ENCODE results near the gene TBC1D2. TPM values are rescaled to one million over a fixed set of nuclear protein-coding genes. Genes with fewer than 3 reads are reported as not detected.
A peak's percentile ranks its signal among the peaks of the same experiment; 100 is the strongest.

TBC1D2 gene
- total RNA-seq, 1 donor, result 26.9 TPM

DNA sequence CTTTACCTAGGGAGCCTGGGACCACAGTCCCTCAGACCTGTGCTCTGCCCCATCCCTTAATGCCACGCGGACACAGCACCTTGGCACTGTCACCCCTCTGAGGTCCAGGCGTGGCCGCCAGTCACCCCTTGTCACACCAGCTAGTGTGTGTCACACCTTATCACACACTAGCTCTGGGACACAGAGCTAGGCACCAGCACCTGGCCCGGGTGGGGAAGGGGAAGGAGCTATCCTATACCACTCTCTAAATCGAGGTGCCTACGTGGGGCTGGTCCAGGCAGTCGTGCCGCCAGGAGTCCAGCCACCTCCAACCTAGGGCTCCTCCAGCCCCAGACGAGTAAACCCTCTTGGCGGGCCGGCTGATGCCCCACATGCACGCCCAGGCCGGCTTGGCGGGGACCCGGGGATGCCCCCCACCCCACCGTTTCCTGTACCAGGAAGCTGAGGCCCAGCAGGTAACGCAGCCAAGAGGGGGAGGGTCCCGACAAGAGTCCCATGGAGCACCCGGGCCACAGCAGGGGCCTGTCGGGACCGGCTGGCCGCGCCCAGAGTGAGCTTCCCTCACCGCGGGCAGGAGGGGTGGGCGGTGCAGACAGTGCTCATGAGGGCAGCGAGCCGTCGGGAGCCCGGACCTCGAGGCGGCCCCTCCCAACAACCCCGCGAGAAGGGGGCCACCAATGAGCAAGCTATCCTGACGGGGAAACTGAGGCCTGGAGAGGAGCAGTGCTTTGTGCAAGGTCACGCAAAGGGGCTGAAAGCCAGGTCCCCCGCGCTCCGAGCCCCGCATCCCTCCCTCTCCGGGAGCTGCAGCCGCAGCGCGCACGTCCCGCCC, 63.6 kb downstream of the TBC1D2 start:
- DNase-seq (ENCODE audit: low read depth in 2 of 3, low spot score in 2 of 3), result peak in 2 of 3 donors; percentile 28 to 36

DNA sequence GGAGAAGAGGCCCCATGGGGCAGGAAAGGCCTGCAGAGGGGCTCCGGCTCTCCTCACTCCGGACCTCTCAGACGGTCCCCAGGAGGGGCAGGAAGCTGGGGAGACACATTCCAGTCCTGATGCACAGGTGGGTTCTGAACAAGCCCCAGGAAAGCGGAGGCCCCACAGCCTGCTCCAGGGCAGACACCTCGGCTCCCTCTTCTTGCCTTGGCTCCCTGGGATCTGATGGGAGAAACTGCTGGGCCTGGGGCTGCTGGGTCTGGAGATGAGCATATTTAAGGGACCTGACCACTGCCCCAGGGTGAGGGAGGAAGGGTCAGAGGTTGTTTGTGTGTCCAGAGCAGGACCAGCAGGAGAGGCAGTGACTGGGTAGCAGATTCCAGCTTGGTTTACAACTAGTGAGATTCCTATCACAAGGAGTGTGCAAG, 64.3 kb downstream of the TBC1D2 start:
- DNase-seq (ENCODE audit: low read depth in 2 of 3, low spot score in 2 of 3), result no peak

DNA sequence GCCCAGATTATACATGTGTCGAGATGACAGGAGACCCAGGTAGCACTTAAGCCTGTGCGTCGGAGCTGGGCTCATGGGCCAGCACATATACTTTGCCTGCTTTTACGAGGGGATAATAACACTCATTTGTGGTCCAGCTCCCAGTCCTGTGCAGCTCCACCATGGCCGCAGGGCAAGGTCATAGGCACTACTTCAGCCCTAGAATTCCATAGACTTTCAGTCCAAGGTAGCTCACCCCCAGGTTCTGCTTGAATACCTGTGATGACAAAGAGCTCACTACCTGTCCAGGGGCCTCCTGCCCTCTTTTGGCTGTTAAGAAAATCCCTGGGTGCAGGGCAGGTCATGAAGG, 64.7 kb downstream of the TBC1D2 start:
- no peak for DNase-seq (ENCODE audit: low read depth in 2 of 3, low spot score in 2 of 3)

DNA sequence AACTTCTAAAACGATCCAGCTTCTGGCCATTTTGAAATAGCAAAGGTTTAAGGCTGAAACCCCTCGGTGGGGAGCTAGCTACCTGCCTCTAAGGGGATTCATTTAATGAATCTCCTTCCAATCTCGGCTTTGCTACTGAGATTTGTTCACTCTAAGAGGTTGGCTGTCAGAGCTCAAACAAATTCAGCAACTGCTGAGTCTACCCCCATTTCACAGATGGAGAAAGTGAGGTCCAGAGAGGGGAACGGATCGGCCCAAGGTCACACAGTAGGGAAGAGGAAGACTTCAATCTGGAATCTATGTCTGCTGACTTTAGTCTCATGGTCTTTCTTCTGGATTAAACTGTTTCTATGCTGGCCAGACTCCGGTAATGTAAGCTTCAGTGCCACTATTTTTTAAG, 66.0 kb downstream of the TBC1D2 start:
- DNase-seq (ENCODE audit: low read depth in 2 of 3, low spot score in 2 of 3), result no peak

DNA sequence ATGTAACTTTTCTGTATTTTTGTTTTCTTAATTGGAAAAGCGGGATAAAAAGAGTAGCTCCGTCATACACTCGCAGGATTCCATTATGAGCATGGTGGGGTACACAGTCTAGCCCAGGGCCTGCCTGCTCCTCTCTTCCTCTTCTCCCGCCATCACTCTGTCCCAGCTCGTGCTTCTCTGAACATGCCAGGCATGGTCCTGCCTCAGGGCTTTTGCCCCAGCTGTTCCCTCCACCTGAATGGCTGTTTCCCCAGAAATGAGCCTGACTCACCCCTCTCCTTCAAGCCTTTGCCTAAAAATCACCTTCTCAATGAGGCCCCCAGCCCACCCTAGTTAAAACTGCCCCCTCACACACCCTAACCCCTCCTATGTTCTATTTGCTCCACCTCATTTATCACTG, 67.5 kb downstream of the TBC1D2 start:
- DNase-seq (ENCODE audit: low read depth in 2 of 3, low spot score in 2 of 3), result no peak

DNA sequence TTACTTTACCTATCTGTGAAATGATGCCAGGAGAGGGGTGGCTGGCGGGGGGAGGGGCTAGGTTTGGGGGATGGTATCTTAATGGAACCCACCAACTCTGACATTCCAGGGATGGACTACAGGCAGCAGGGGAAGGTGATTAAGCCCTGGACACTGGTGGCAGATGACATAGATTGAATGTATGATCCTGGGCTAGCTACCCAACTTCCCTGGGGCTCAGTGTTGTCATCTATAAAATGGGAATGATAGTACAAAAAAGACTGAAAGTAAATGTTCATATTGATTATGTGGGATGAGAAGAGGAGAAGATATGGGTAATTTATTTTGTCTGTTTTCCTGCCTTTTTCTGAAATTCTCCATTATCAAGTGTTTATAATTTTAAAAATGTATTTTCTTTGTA, 69.2 kb downstream of the TBC1D2 start:
- DNase-seq (ENCODE audit: low read depth in 2 of 3, low spot score in 2 of 3), result no peak

DNA sequence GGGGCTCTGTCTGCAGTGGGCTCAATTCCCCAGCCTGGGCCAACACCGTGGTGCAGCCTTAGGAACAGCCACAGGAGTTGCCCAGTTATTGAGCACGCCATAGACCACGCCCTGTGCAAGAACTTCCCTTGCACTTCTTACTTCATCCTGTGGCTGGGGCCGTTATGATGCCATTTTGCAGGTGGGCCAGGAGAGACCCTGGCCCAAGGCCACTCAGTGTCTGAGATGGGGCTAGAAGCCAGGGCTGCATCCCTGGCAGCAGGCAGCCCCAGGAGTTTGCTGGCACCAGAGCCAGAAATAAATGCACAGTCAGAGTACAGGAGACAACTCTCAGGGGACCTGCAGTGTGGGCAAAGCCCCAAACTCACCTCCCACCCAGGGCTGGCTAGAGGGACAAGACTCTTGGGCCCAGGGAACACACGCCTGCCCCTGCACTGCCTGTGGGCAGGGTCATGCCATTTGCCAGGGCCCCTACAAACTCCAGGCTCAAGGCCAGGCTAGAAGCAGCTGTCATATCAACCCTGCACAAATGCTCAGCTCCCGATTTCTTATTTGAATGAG, 69.8 kb downstream of the TBC1D2 start:
- no peak for DNase-seq (ENCODE audit: low read depth in 2 of 3, low spot score in 2 of 3)

DNA sequence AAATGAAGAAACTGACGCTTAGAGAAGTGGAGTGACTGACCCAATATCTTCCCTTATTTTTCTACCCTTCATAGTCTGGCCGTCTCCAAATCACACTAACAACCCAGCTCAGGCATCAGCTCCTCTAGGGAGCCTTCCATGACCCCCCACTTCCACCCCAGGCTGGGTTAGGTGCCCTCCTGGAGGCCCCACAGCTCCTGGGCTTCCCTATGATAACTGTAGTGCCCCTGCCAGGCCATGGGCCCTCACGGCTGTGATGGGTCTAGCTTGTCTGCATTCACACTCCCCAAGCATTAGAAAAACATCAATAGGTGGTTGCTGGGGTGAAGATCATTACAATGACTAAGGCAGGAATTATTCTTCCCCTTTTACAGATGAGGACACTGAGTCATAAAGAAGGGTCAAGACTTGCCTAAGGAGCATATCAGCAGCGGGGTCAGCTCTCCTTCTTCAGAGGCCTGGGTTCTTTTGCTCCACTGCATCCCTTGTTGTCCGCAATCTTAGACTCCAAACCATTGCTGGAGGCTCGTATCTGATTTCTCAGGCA, 70.4 kb downstream of the TBC1D2 start:
- DNase-seq (ENCODE audit: low read depth in 2 of 3, low spot score in 2 of 3), result no peak

DNA sequence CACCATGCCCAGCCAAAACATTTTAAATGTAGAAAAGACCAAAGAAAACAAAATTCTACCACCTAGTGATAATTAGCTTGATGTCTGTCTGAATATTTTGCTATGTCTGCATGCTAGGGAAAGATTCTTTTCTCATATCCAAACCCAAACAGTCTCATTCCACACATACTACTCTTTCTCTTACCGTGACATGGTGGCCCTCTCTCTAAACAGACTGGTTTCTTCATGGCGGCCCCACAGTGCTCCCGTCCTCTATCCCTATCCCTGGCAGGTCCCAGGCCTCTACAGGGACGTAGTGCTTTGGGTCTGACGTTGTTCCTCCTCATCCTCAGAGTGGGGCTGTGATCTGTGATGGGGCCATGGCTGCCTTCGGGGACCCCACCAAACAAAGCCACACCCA, 71.1 kb downstream of the TBC1D2 start:
- DNase-seq (ENCODE audit: low read depth in 2 of 3, low spot score in 2 of 3), result no peak

DNA sequence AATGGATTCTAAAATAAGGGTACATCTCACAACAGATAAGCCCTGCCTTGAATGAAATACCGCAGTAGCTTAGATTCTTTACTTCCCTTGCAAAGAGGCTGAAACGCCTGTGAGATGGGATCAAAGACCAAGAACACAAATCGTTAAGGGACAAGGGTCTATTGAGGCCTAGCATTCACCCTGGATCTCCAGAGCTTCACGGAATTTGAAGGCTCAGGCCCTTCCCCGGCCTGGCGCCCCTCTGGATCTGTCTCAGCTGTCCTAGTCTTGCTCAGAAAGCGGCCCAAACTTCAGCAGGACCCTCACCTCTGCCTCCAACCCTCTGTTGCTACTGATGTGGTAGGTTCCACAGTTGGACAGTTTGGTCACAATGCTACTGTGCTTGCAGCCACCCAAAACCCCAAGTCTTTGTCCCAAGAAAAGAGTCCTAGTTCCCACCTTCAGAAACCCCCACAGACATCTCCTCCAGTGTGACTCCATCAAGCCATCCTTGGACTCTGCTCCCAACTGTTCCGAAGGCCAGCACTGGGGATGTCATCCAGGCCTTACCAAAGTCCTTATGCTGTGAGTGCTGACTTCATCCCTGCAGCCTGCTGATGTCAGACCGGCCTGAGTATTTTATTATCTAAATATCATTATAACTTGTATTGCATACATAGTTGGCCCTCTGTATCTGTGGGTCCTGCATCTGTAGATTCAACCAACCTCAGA, 72.4 kb downstream of the TBC1D2 start:
- DNase-seq (ENCODE audit: low read depth in 2 of 3, low spot score in 2 of 3), result no peak

DNA sequence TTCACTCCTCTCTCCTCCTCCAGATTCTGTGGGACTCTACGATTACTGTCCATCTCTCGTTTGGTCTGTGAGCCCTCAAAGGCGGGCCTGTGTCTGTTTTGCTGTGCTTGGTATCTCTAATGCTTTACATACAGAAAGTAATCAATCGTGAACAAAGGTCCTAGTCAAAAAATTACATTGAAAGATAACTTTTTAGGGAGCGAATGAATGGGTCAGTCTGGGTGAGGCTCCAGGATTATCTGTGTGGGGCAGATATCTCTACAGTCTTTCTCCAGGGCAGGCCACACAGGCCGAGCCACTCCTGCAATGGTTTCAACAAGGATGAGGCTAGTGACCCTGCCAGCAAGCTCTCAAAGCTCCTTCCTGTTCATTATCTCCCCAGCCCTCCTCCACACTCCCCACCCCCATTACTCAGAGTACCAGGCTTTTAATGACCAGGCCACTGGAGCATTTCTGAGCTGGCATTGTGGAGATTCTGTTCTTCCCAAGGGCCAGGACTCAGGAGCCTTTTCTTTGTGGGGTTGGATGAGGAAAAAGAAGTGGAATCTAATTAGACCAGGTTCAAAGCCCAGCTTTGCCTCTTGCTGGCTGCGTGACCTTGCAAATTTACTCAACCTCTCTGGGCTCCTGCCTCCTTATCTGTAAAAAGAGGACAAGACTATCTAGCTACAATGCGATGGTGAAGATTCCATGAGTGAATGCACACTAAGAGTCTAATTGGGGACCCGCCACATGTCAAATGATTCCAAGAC, 73.2 kb downstream of the TBC1D2 start:
- no peak for DNase-seq (ENCODE audit: low read depth in 2 of 3, low spot score in 2 of 3)

DNA sequence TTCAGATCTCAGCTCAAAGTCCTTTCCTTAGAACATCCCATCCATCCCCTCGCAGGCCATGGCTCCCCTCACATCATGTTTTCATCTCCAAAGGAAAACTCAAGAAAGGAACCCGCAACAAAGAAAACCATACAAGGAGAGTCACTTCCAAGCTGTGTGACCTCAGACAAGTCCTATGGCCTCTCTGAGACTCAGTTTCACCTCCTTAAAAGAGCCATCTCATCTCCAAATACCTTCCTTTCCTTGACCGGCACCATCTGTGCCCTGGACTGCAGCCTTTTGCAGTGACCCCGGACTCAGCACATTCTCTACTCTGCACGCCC, 73.7 kb downstream of the TBC1D2 start:
- DNase-seq (ENCODE audit: low read depth in 2 of 3, low spot score in 2 of 3), result no peak

DNA sequence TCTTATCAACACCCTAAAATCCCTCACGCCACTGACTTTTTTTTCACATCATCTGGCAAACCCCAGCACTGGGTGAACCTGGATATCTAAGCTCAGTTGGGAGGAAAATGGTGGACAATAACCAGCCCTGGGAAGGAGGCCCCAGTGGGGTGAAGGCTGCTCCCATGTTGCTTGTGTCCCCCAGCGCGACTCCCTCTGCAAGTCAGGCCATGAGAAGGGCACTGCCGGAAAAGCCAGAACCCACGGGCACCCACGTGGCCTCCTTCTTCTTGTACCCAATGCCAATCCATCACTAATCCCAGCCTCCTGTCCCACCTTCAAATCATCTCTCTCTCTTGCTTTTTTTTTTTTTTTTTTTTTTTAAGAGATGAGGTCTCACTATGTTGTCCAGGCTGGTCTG, 74.5 kb downstream of the TBC1D2 start:
- DNase-seq (ENCODE audit: low read depth in 2 of 3, low spot score in 2 of 3), result no peak

DNA sequence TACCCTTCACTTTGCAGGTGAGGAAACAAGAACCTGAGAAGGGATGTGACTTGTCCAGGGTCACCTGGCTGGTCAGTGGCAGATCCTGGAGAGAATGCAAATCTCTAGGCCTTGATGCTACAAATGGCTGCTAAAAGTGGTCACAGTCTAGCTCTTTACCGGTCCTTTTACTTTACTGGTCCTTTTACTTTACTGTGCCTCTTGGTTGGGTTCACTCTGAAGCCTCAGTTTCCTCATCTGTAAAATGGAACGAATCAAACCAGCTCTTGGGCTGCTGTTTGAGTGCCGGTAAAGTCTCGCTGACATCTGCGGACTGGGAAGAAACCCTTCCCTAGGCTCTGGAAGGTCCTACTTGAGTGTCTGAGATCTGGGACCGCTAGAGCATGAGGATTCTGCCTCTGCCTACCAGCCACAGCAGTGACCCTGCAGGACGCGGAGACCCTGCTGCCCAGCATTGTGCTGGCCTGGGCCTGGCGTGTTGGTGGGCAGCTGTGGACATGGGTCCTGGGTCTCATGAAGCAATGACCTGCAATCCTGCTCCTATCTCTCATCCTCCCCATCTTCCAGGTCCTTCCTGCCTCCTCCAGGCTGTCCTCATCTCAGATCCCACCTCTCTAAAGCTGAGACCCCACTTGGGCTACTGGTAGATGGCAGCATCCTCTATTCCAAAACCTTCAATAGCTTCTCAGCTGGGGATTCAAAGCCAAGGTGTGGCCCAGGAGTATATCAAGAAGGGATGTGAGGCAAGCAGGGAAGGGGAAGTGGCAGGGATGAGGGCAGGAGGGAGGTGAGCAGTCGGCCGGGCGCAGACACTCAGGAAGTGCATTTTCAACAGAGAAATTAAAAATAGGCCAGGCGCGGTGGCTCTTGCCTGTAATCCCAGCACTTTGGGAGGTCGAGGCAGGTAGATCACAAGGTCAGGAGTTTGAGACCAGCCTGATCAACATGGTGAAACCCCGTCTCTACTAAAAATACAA, 76.3 kb downstream of the TBC1D2 start:
- no peak for DNase-seq (ENCODE audit: low read depth in 2 of 3, low spot score in 2 of 3)

DNA sequence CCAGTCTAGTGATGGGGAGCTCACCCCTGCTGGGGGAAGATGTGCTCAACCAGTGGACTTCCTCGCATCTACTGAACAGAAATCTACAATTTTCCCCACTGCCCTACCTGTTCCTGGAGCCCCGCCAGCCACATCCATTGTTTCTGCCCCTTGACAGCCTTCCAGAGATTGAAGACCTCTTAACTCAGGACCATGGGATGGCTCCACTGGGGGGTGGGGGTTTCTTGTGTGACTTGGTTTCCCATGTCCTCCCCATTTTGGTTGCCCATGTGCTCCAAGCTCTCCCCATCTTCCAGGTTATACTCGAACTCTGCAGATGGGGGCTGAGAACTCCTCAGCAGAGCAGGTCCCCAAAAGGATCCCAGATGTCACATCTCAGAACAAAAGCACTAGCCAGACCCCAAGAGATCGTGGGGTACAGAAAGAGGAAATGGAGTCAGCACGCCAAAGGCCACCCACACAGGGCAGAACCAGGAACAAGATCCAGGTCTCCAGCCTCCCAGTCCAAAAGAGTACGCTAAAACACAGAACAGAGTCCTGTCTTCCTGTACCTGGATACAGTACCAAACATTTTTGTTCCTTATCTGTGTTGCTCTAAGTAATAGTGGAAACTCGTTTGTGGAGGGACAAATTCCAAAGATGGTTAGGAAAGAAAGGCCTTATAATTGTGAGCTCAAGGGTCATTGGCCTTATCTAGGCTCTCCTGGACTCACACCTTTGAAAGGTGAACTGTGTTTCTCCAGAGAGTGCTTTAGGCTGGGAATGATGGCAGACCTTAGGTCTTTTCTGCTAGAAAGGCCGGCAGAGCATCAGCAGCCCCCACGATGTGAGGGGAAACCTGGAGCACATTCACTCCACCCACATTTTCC, 78.8 kb downstream of the TBC1D2 start:
- DNase-seq (ENCODE audit: low read depth in 2 of 3, low spot score in 2 of 3), result no peak

DNA sequence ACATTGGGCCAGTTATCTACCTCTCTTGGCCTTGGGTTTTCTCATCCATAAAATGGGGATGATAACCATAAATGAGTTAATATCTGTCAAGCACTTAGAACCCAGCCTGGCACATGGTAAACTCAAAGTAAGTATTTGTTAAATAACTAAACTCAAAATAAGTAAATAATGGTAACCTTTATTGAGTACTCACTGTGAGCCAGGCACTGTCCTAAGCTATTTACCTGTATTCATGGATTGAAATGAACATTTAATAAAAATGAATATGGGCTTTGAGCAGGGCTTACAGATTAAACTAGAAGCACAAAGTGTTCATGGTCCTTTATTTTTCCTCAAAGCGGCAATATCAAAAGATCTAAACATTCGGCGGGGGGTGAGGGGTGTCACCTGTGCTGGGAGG, 79.7 kb downstream of the TBC1D2 start:
- no peak for DNase-seq (ENCODE audit: low read depth in 2 of 3, low spot score in 2 of 3)

DNA sequence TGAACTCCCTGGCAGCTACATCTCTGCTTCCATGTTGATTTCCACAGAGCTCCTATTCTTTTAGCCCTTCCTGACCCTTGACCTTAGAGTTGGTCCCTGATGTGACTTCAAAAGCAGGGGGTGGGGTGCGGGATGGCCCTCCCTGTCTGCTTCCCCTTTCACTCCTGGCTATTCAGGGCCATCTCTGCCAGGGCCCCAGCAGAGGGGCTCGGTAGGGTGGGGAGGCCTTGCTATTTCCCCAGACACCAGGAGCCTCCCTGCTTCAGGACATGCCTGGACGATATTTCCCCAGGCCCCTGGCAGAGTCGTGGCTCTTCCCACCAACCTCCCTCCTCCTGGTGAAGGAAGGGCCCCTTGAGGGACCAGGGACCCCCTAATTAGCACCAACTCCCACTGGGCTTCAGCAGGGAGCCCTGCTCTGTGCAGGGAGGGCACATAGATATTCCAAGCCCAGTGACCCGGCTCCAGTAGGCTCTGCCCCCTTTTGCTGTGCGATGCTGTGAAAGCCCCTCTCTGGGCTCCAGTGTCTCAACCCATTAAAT, 80.3 kb downstream of the TBC1D2 start:
- DNase-seq (ENCODE audit: low read depth in 2 of 3, low spot score in 2 of 3), result no peak

DNA sequence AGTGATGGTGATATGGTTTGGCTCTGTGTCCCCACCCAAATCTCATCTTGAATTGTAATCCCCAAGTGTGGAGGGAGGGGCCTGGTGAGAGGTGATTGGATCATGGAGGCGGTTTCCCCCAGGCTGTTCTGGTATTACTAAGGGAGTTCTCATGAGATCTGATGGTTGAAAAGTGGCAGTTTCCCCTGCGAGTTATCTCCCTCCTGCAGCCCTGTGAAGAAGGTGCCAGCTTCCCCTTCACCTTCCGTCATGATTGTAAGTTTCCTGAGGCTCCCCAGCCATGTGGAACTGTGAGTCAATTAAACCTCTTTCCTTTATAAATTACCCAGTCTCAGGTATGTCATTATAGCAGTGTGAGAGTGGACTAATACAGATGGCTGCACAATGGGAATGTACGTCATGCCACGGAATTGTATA, 80.9 kb downstream of the TBC1D2 start:
- peak in 2 of 3 donors; percentile 83 to 92 for DNase-seq (ENCODE audit: low read depth in 2 of 3, low spot score in 2 of 3)

DNA sequence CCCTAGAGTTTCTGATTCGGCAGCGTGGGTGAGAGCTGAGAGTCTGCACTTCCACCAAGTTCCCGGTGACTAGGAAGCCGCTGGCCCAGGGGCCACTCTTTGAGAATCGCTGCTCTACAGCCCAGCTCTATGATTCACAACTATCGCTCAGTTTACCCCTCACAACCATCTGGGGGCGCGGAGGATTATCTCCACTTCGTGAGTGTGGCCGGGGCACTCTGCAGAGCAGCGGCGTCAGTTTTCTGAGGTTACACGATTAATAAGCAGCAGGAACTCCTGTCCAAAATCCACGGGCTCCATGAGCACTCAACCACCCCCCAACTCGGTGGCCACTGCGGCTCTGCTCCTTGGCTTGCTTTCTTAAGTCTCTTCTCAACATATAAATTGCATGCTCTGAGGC, 82.3 kb downstream of the TBC1D2 start:
- DNase-seq (ENCODE audit: low read depth in 2 of 3, low spot score in 2 of 3), result no peak

All from hematopoietic multipotent progenitor cell (in vitro differentiated cells).